SK-N-SH treated with all-trans-retinoic acid at 6 μM for 48 hours (cell line): ENCODE results near the gene CNOT8.

Experiments
- ATAC-seq: fragments of 200-7000 bp; cut with Tn5 transposase; 3 replicates; pipeline ENCODE4 v1.9.1; 2020; ENCODE audit warnings: mild to moderate bottlenecking, moderate library complexity
- ARNTL ChIP-seq: fragments of 450-650 bp; formaldehyde crosslinking; IDR thresholded peaks from 2 replicates; pipeline ENCODE4 v1.5.0; 2020; ENCODE audit warnings: low read depth, mild to moderate bottlenecking, moderate library complexity, borderline replicate concordance
- BACH2 ChIP-seq: fragments of 250-450 bp; sonication (Bioruptor Pico); IDR thresholded peaks from 2 replicates; pipeline ENCODE4 v1.9.0; 2021; ENCODE audit warnings: mild to moderate bottlenecking, borderline replicate concordance
- CSDC2 ChIP-seq: fragments of 250-450 bp; sonication (Bioruptor Pico); IDR thresholded peaks from 2 replicates; pipeline ENCODE4 v1.5.0; 2020; ENCODE audit warnings: mild to moderate bottlenecking, moderate library complexity
- ESRRG ChIP-seq: fragments of 250-450 bp; sonication (Bioruptor Pico); IDR thresholded peaks from 2 replicates; pipeline ENCODE4 v1.6.1; 2021; ENCODE audit warnings: mild to moderate bottlenecking
- GLIS3 ChIP-seq: fragments of 250-450 bp; sonication (Bioruptor Pico); IDR thresholded peaks from 2 replicates; pipeline ENCODE4 v1.5.0; 2020; ENCODE audit warnings: mild to moderate bottlenecking, moderate library complexity
- ISL1 ChIP-seq: fragments of 250-450 bp; sonication (Bioruptor Pico); IDR thresholded peaks from 2 replicates; pipeline ENCODE4 v2.1.2; 2022; ENCODE audit warnings: mild to moderate bottlenecking, moderate library complexity
- OSR1 ChIP-seq: fragments of 250-450 bp; sonication (Bioruptor Pico); IDR thresholded peaks from 2 replicates; pipeline ENCODE4 v1.8.0; 2022; ENCODE audit warnings: moderate library complexity, mild to moderate bottlenecking, inconsistent platforms
- POU6F1 ChIP-seq: fragments of 250-450 bp; sonication (Bioruptor Pico); IDR thresholded peaks from 2 replicates; pipeline ENCODE4 v1.8.0; 2021; ENCODE audit warnings: low read depth, mild to moderate bottlenecking, moderate library complexity, borderline replicate concordance
- PPARA ChIP-seq: fragments of 250-450 bp; sonication (Bioruptor Pico); IDR thresholded peaks from 2 replicates; pipeline ENCODE4 v1.5.0; 2020; ENCODE audit warnings: mild to moderate bottlenecking, borderline replicate concordance
- RARB ChIP-seq: fragments of 250-450 bp; sonication (Bioruptor Pico); IDR thresholded peaks from 2 replicates; pipeline ENCODE4 v1.8.0; 2021; ENCODE audit warnings: mild to moderate bottlenecking, moderate library complexity
- SNAI2 ChIP-seq: fragments of 250-450 bp; sonication (Bioruptor Pico); IDR thresholded peaks from 2 replicates; pipeline ENCODE4 v1.5.0; 2020; ENCODE audit warnings: mild to moderate bottlenecking, moderate library complexity
- TCF4 ChIP-seq: fragments of 250-450 bp; sonication (Bioruptor Pico); IDR thresholded peaks from 2 replicates; pipeline ENCODE4 v1.8.0; 2021; ENCODE audit warnings: mild to moderate bottlenecking, moderate library complexity, borderline replicate concordance
- TOX ChIP-seq: fragments of 250-450 bp; sonication (Bioruptor Pico); IDR thresholded peaks from 2 replicates; pipeline ENCODE4 v1.8.0; 2021; ENCODE audit warnings: mild to moderate bottlenecking, moderate library complexity, borderline replicate concordance
- TSHZ2 ChIP-seq: fragments of 250-450 bp; sonication (Bioruptor Pico); IDR thresholded peaks from 2 replicates; pipeline ENCODE4 v1.5.0; 2020; ENCODE audit warnings: mild to moderate bottlenecking, moderate library complexity
- ZC3H10 ChIP-seq: fragments of 250-450 bp; sonication (Bioruptor Pico); IDR thresholded peaks from 2 replicates; pipeline ENCODE4 v1.5.1; 2021; ENCODE audit warnings: mild to moderate bottlenecking, moderate library complexity
- ZFP3 ChIP-seq: fragments of 250-450 bp; sonication (Bioruptor Pico); IDR thresholded peaks from 2 replicates; pipeline ENCODE4 v1.5.0; 2020; ENCODE audit warnings: mild to moderate bottlenecking, moderate library complexity
- ZFP30 ChIP-seq: fragments of 450-650 bp; formaldehyde crosslinking; IDR thresholded peaks from 2 replicates; pipeline ENCODE4 v1.5.0; 2022; ENCODE audit warnings: mild to moderate bottlenecking, moderate library complexity
- ZNF565 ChIP-seq: fragments of 450-650 bp; formaldehyde crosslinking; conservative IDR thresholded peaks from 2 replicates; pipeline ENCODE4 v1.5.0; 2020; ENCODE audit warnings: low read depth, mild to moderate bottlenecking, moderate library complexity
- ZNF70 ChIP-seq: fragments of 450-650 bp; formaldehyde crosslinking; IDR thresholded peaks from 2 replicates; pipeline ENCODE4 v1.5.0; 2020; ENCODE audit warnings: mild to moderate bottlenecking, moderate library complexity
- ZNF8 ChIP-seq: fragments of 450-650 bp; formaldehyde crosslinking; IDR thresholded peaks from 2 replicates; pipeline ENCODE4 v1.5.0; 2020; ENCODE audit warnings: mild to moderate bottlenecking, moderate library complexity
- TF ChIP-seq, protein P1 (sequence below): fragments of 250-450 bp; sonication (Bioruptor Pico); IDR thresholded peaks from 2 replicates; pipeline ENCODE4 v1.5.1; 2020; ENCODE audit warnings: low read depth, mild to moderate bottlenecking, moderate library complexity
- TF ChIP-seq, protein P2 (sequence below): fragments of 250-450 bp; sonication (Bioruptor Pico); IDR thresholded peaks from 2 replicates; pipeline ENCODE4 v1.8.0; 2020; ENCODE audit warnings: mild to moderate bottlenecking, moderate library complexity, borderline replicate concordance
- TF ChIP-seq, protein P3 (sequence below): fragments of 250-450 bp; sonication (Bioruptor Pico); IDR thresholded peaks from 2 replicates; pipeline ENCODE4 v1.5.1; 2021; ENCODE audit warnings: mild to moderate bottlenecking, moderate library complexity

CNOT8 gene

GRCh38 chr5:154885439-154885838 is 27.0 kb downstream of the CNOT8 start (continued):
- TF ChIP-seq POU6F1 (CRISPR knock-in tag) (no peak), SNAI2 (CRISPR knock-in tag) (no peak), PPARA (CRISPR knock-in tag) (no peak), ZNF70 (CRISPR knock-in tag) (no peak), RARB (CRISPR knock-in tag) (no peak), ARNTL (CRISPR knock-in tag) (no peak)

DNA sequence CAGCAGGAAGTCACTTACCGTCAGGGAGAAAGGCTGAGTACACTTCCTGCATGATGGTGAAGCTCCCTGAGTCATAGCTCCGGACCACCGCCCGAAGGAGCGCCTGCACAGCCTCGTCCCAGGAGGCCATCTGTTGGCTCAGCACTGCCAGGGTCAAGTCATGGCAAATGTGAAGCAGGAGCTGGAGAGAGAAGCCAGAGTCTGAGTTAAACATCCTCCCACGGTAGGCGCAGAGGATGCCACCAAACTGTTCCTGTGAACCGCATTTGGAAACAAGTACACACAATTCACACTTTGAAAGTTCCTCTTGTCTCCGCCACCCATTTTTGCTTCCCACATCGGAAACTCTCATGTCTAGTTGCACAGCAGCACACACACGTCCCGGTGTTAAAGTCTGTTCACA is 33.9 kb downstream of the CNOT8 start:
- TF ChIP-seq ISL1 (CRISPR knock-in tag) (no peak), ESRRG (no peak), OSR1 (no peak), SNAI2 (CRISPR knock-in tag) (no peak), BACH2 (no peak), TCF4 (CRISPR knock-in tag) (no peak), ZC3H10 (CRISPR knock-in tag) (no peak), ZFP30 (CRISPR knock-in tag) (no peak), PPARA (CRISPR knock-in tag) (no peak), TSHZ2 (no peak), ZNF70 (CRISPR knock-in tag) (no peak), ZNF8 (no peak), POU6F1 (CRISPR knock-in tag) (no peak), TOX (CRISPR knock-in tag) (no peak), ZNF565 (CRISPR knock-in tag) (no peak), GLIS3 (no peak), RARB (CRISPR knock-in tag) (no peak), ARNTL (CRISPR knock-in tag) (no peak)
- TF ChIP-seq, protein P1, sequence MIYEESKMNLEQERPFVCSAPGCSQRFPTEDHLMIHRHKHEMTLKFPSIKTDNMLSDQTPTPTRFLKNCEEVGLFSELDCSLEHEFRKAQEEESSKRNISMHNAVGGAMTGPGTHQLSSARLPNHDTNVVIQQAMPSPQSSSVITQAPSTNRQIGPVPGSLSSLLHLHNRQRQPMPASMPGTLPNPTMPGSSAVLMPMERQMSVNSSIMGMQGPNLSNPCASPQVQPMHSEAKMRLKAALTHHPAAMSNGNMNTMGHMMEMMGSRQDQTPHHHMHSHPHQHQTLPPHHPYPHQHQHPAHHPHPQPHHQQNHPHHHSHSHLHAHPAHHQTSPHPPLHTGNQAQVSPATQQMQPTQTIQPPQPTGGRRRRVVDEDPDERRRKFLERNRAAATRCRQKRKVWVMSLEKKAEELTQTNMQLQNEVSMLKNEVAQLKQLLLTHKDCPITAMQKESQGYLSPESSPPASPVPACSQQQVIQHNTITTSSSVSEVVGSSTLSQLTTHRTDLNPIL, result no peak
- TF ChIP-seq, protein P2, sequence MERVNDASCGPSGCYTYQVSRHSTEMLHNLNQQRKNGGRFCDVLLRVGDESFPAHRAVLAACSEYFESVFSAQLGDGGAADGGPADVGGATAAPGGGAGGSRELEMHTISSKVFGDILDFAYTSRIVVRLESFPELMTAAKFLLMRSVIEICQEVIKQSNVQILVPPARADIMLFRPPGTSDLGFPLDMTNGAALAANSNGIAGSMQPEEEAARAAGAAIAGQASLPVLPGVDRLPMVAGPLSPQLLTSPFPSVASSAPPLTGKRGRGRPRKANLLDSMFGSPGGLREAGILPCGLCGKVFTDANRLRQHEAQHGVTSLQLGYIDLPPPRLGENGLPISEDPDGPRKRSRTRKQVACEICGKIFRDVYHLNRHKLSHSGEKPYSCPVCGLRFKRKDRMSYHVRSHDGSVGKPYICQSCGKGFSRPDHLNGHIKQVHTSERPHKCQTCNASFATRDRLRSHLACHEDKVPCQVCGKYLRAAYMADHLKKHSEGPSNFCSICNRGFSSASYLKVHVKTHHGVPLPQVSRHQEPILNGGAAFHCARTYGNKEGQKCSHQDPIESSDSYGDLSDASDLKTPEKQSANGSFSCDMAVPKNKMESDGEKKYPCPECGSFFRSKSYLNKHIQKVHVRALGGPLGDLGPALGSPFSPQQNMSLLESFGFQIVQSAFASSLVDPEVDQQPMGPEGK (CRISPR knock-in tag), result no peak
- no peak for ATAC-seq

DNA sequence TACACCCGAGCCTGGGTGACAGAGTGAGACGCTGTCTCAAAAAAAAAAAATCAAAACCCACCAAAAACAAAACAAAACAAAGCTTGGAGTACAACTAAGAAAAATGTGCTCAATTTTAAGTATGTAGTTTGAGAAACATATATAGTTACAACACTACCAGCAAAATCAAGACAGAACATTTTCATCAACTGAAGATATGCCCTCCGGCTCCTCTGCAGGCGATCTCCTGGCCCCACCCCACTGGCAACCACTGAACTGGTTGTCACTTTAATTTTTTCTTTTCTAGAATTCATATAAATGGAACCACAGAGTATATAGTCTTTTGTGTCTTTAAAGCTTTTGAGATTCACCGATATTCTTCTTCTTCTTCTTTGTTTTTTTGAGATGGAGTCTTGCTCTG is 35.0 kb downstream of the CNOT8 start:
- ATAC-seq, result no peak
- TF ChIP-seq CSDC2 (CRISPR knock-in tag), result no peak
- no peak for TF ChIP-seq BACH2
- no peak for TF ChIP-seq ZC3H10 (CRISPR knock-in tag)
- no peak for TF ChIP-seq GLIS3
- TF ChIP-seq POU6F1 (CRISPR knock-in tag), result no peak
- no peak for TF ChIP-seq ZNF565 (CRISPR knock-in tag)
- TF ChIP-seq TOX (CRISPR knock-in tag), result no peak
- TF ChIP-seq, protein P3, sequence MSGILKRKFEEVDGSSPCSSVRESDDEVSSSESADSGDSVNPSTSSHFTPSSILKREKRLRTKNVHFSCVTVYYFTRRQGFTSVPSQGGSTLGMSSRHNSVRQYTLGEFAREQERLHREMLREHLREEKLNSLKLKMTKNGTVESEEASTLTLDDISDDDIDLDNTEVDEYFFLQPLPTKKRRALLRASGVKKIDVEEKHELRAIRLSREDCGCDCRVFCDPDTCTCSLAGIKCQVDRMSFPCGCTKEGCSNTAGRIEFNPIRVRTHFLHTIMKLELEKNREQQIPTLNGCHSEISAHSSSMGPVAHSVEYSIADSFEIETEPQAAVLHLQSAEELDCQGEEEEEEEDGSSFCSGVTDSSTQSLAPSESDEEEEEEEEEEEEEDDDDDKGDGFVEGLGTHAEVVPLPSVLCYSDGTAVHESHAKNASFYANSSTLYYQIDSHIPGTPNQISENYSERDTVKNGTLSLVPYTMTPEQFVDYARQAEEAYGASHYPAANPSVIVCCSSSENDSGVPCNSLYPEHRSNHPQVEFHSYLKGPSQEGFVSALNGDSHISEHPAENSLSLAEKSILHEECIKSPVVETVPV, result no peak
- no peak for TF ChIP-seq ESRRG
- TF ChIP-seq RARB (CRISPR knock-in tag), result no peak
- TF ChIP-seq TCF4 (CRISPR knock-in tag), result no peak
- TF ChIP-seq PPARA (CRISPR knock-in tag), result no peak
- TF ChIP-seq ZFP3 (CRISPR knock-in tag), result no peak
